Smooth muscle cell of trachea (primary cell): Measurements from ENCODE around the gene TCP11L1. TPM values are rescaled to one million over a fixed set of nuclear protein-coding genes. Genes with fewer than 3 reads are reported as not detected.

Experiments used
- total RNA-seq: library from RNA; depleted of rRNA; stranded (reverse); fragments of >200 nt; gene quantifications from 2 replicates; pipeline ENCODE4 v1.2.1, GENCODE V29; 2014

TCP11L1 gene
- 22.5 and 28.9 TPM in 2 replicates for total RNA-seq

GRCh38 chr11:33039274-33040032 lies at the start of gene TCP11L1:
Gene TCP11L1, plus strand, starts transcription at chr11:33039572. Its CDS starts 4,202 bp downstream, at chr11:33043774.

GRCh38 chr11:33015621-33016551 lies 23.5 kb upstream of the TCP11L1 start, which contains the start of gene DEPDC7:
Gene DEPDC7, plus strand, starts transcription at chr11:33015878. Its CDS starts 78 bp downstream, at chr11:33015956.

Other genes with a start within 250 kb of the TCP11L1 start
- gene CCDC73, start 244.9 kb upstream of the TCP11L1 start, total RNA-seq, result not detected in 2 replicates
- gene PRRG4, start 209.6 kb upstream of the TCP11L1 start, total RNA-seq, result under 0.01 and 0.15 TPM in 2 replicates
- 18.7 and 24.9 TPM in 2 replicates for gene QSER1, start 146.8 kb upstream of the TCP11L1 start, total RNA-seq
- gene DEPDC7, start 23.7 kb upstream of the TCP11L1 start, total RNA-seq, result 4.3 and 7.6 TPM in 2 replicates
- gene CSTF3, start 121.9 kb downstream of the TCP11L1 start, total RNA-seq, result 19.8 and 27.5 TPM in 2 replicates
- gene HIPK3, start 217.8 kb downstream of the TCP11L1 start, total RNA-seq, result 80.9 and 109 TPM in 2 replicates